ENCODE data around the gene MRPL1. TPM values are rescaled to one million over a fixed set of nuclear protein-coding genes. Genes with fewer than 3 reads are reported as not detected.

MRPL1 gene
- total RNA-seq, 1 experiment from 2014 or later: 25.7 TPM

- Mint-ChIP-seq H3K4me1 (peaks cover 20% of the 10 kb centered on the region), H3K27ac (no peak overlapping the region), H3K27me3 (ENCODE audit: low read depth) (no peaks in the 10 kb centered on the region), H3K9me3 (no peaks in the 10 kb centered on the region), H3K4me3 (no peak overlapping the region), H3K36me3 (peaks cover 10% of the 10 kb centered on the region)
- ATAC-seq (no peak), DNase-seq (ENCODE audit: low spot score) (no peak)
- TF ChIP-seq ZNF416 (CRISPR knock-in tag; IDR thresholded peaks at IDR 0.05) (no peak), ZNF263 (CRISPR knock-in tag; IDR thresholded peaks at IDR 0.05; ENCODE audit: low read depth) (no peak), GRHL2 (CRISPR knock-in tag; IDR thresholded peaks at IDR 0.05; ENCODE audit: insufficient replicate concordance, severe bottlenecking) (no peak), GTF2I (CRISPR knock-in tag; conservative IDR thresholded peaks at IDR 0.05) (no peak), ARID4B (CRISPR knock-in tag; IDR thresholded peaks at IDR 0.05; ENCODE audit: borderline replicate concordance) (no peak), FOXK1 (CRISPR knock-in tag; IDR thresholded peaks at IDR 0.05) (no peak), TEAD4 (CRISPR knock-in tag; IDR thresholded peaks at IDR 0.05) (no peak), MYBL2 (CRISPR knock-in tag; IDR thresholded peaks at IDR 0.05) (no peak)
- TF ChIP-seq, protein P1, sequence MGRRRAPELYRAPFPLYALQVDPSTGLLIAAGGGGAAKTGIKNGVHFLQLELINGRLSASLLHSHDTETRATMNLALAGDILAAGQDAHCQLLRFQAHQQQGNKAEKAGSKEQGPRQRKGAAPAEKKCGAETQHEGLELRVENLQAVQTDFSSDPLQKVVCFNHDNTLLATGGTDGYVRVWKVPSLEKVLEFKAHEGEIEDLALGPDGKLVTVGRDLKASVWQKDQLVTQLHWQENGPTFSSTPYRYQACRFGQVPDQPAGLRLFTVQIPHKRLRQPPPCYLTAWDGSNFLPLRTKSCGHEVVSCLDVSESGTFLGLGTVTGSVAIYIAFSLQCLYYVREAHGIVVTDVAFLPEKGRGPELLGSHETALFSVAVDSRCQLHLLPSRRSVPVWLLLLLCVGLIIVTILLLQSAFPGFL (CRISPR knock-in tag; IDR thresholded peaks at IDR 0.05; ENCODE audit: borderline replicate concordance): no peak
- TF ChIP-seq, protein P2, sequence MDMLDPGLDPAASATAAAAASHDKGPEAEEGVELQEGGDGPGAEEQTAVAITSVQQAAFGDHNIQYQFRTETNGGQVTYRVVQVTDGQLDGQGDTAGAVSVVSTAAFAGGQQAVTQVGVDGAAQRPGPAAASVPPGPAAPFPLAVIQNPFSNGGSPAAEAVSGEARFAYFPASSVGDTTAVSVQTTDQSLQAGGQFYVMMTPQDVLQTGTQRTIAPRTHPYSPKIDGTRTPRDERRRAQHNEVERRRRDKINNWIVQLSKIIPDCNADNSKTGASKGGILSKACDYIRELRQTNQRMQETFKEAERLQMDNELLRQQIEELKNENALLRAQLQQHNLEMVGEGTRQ (CRISPR knock-in tag; IDR thresholded peaks at IDR 0.05): no peak
- TF ChIP-seq, protein P3, sequence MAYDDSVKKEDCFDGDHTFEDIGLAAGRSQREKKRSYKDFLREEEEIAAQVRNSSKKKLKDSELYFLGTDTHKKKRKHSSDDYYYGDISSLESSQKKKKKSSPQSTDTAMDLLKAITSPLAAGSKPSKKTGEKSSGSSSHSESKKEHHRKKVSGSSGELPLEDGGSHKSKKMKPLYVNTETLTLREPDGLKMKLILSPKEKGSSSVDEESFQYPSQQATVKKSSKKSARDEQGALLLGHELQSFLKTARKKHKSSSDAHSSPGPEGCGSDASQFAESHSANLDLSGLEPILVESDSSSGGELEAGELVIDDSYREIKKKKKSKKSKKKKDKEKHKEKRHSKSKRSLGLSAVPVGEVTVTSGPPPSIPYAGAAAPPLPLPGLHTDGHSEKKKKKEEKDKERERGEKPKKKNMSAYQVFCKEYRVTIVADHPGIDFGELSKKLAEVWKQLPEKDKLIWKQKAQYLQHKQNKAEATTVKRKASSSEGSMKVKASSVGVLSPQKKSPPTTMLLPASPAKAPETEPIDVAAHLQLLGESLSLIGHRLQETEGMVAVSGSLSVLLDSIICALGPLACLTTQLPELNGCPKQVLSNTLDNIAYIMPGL (CRISPR knock-in tag; IDR thresholded peaks at IDR 0.05): no peak
- TF ChIP-seq, protein P4, sequence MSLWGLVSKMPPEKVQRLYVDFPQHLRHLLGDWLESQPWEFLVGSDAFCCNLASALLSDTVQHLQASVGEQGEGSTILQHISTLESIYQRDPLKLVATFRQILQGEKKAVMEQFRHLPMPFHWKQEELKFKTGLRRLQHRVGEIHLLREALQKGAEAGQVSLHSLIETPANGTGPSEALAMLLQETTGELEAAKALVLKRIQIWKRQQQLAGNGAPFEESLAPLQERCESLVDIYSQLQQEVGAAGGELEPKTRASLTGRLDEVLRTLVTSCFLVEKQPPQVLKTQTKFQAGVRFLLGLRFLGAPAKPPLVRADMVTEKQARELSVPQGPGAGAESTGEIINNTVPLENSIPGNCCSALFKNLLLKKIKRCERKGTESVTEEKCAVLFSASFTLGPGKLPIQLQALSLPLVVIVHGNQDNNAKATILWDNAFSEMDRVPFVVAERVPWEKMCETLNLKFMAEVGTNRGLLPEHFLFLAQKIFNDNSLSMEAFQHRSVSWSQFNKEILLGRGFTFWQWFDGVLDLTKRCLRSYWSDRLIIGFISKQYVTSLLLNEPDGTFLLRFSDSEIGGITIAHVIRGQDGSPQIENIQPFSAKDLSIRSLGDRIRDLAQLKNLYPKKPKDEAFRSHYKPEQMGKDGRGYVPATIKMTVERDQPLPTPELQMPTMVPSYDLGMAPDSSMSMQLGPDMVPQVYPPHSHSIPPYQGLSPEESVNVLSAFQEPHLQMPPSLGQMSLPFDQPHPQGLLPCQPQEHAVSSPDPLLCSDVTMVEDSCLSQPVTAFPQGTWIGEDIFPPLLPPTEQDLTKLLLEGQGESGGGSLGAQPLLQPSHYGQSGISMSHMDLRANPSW (CRISPR knock-in tag; conservative IDR thresholded peaks at IDR 0.05; ENCODE audit: low read depth): no peak
- ChIA-PET POLR2A (no interaction called here), CTCF (no interaction called here)
Measured at GRCh38 chr4:77865259-77865658, 2.6 kb downstream of the MRPL1 start.

- Mint-ChIP-seq H3K27me3 (ENCODE audit: low read depth) (no peaks in the 10 kb centered on the region), H3K27ac (no peak overlapping the region), H3K9me3 (no peaks in the 10 kb centered on the region), H3K4me3 (no peak overlapping the region), H3K4me1 (peaks cover 4% of the 10 kb centered on the region), H3K36me3 (peaks cover 16% of the 10 kb centered on the region)
- TF ChIP-seq ZBTB21 (CRISPR knock-in tag; IDR thresholded peaks at IDR 0.05; ENCODE audit: borderline replicate concordance) (no peak), CDX4 (CRISPR knock-in tag; IDR thresholded peaks at IDR 0.05; ENCODE audit: borderline replicate concordance) (no peak), NR3C1 (CRISPR knock-in tag; conservative IDR thresholded peaks at IDR 0.05; ENCODE audit: low read depth) (no peak), OVOL2 (CRISPR knock-in tag; IDR thresholded peaks at IDR 0.05; ENCODE audit: borderline replicate concordance) (no peak)
- ATAC-seq: no peak
- ChIA-PET CTCF (no interaction called here), POLR2A (no interaction called here)
- no peak for DNase-seq (ENCODE audit: low spot score)
Measured at GRCh38 chr4:77872723-77873445, 10.3 kb downstream of the MRPL1 start.
